AG04450 (cell line): ENCODE data around the gene CHCT1. TPM values are rescaled to one million over a fixed set of nuclear protein-coding genes. Genes with fewer than 3 reads are reported as not detected.

Source experiments
- CTCF ChIA-PET: fragments of 300-600, 350-600 bp; formaldehyde crosslinking; extraction: SDS; loops from one replicate; lab custom pipeline; 2022; ENCODE audit warnings: antibody characterized with exemption, inconsistent platforms; lab: Charles Lee
- POLR2A ChIA-PET: fragments of 350-600 bp; formaldehyde crosslinking; extraction: SDS; loops from one replicate; lab custom pipeline; 2021; ENCODE audit warnings: antibody characterized with exemption, inconsistent platforms; lab: Yijun Ruan, JAX
- DNase-seq: peaks from one replicate; pipeline ENCODE4 v3.0.0-alpha.2; 2011; ENCODE audit warnings: low read depth, low spot score
- H3K27ac ChIP-seq: one replicate; pipeline ENCODE4 v1.5.1; 2012; ENCODE audit warnings: low read depth, low read length, control low read depth
- H3K27me3 ChIP-seq: one replicate; pipeline ENCODE4 v1.6.0; 2012; ENCODE audit warnings: low read length; ENCODE audit not compliant: control insufficient read depth, insufficient read depth
- H3K4me3 ChIP-seq: 2 replicates; pipeline ENCODE4 v1.5.1; 2011; ENCODE audit warnings: mild to moderate bottlenecking, low read depth, low read length, control low read depth
- H3K9me3 ChIP-seq: 2 replicates; pipeline ENCODE4 v1.5.1; 2012; ENCODE audit warnings: low read length; ENCODE audit not compliant: control insufficient read depth, insufficient read depth
- CTCF ChIP-seq: IDR thresholded peaks from 2 replicates; pipeline ENCODE4 v1.5.1; 2011; ENCODE audit warnings: low read depth, low read length, control low read depth, inconsistent platforms
- polyA plus RNA-seq: library from polyadenylated mRNA; depleted of rRNA; stranded (reverse); fragments of >200 nt; gene quantifications from 2 replicates; pipeline ENCODE4 v1.2.3, GENCODE V29; 2011

The CHCT1 gene
- polyA plus RNA-seq, 1 experiment, result not detected

DNA sequence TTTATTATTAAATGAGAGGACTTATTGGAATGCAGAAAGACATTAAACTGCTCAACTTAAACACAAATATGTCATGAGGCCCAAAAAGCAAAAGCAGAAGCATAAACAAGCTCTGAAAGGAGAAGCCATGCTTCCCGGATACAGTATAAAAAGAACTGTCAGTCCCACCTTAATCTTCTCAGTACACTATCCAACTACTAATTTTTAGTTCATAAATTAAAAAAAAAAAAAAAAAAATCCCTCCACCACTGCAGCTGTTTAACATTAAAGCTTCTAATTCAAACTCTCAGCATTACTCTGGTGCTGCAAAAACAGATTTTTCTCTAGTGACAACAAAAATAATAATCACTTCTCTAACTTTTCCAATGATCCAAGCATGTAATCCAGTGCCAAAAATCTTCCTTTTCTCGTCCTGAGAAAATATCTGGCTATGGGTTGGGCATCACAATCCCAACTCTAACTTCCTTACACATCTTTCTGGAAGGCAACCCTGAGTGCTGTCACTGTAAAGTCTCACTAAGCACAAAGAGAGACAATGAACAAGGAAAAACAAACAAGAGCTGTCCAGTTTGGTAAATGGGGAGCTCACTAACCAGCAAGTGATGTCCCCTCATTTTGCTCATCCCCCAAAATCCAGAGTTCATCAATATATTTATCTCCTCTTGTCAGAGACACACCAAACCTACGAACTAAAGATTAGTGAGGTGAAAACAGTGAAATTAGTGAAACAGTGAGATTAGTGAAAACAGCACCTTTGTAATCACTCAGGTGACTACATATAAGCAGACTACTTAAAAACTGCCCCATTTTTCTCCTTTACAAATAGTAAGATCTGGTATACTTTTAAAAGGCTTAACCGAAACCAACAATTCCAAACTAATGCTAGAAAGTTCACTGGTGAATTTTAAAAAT, 35.9 kb upstream of the CHCT1 start:
- Histone ChIP-seq H3K27ac (no peak overlapping the region), H3K4me3 (no peak overlapping the region), H3K9me3 (peaks cover under 1% of the 10 kb centered on the region; the same call in 1 of the 2 replicates), H3K27me3 (no peaks in the 10 kb centered on the region)
- ChIA-PET CTCF (interaction anchor here (0.5 kb wide), 1 partner anchor 309 kb away, joined by 6 read pairs; no protein-coding TSS in a partner anchor), POLR2A (interaction anchor here (1.2 kb wide), 1 partner anchor 29 kb away, joined by 3 read pairs; no protein-coding TSS in a partner anchor)
- TF ChIP-seq CTCF, result no peak
- DNase-seq, result no peak

DNA sequence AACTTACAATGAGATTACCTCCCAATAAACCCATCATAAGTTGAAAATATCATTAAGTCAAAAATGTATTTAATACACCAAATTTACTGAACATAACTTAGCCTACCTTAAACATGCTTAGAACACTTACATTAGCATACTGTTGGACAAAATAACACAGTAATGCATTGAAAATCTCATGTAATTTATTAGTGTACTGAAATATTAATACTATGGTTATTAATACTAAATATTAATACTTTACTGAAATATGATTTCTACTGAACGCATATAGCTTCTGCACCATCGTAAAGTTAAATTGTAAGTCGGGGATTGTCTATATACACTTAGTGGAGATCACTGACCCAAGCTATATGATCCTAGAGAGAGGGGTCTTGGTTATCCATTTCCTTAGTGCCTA, 34.6 kb upstream of the CHCT1 start:
- no peak for TF ChIP-seq CTCF
- ChIA-PET POLR2A (no interaction called here), CTCF (no interaction called here)
- DNase-seq, result no peak
- Histone ChIP-seq H3K4me3 (no peak overlapping the region), H3K27me3 (no peaks in the 10 kb centered on the region), H3K27ac (no peak overlapping the region), H3K9me3 (peaks cover 3% of the 10 kb centered on the region; the same call in 1 of the 2 replicates)

DNA sequence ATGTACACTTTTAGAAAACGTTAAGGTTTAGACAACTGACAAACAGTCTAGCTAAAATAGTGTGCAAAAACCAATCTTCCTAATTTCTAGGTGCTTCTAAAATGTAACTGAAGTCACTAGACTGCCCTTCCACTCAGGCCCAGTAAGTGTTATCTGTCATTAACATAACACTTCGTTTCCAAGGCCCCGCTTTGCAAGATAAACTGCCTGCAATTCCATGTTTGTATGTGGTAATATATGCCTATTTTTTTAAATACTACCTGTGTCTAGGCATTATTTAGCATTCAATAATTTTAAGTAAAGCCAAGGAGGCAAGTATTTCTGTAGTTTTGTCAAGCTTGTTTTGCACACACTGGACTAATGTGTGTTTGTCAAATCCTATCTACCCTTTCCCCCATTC, 33.5 kb upstream of the CHCT1 start:
- Histone ChIP-seq H3K27me3 (no peaks in the 10 kb centered on the region), H3K9me3 (peaks cover 3% of the 10 kb centered on the region; the same call in 1 of the 2 replicates), H3K27ac (no peak overlapping the region), H3K4me3 (peak overlapping the region; percentile 1; the same call in 1 of the 2 replicates)
- no peak for DNase-seq
- ChIA-PET POLR2A (no interaction called here), CTCF (no interaction called here)
- TF ChIP-seq CTCF, result no peak

- ChIA-PET CTCF (interaction anchor here (1.1 kb wide), 1 partner anchor 31 kb away, joined by 4 read pairs; no protein-coding TSS in a partner anchor), POLR2A (interaction anchor here (0.5 to 0.7 kb wide), 4 partner anchors 79 to 393 kb away, joined by 4 to 7 read pairs (median 4); no protein-coding TSS in a partner anchor)
- no peaks in the 10 kb centered on the region for H3K27me3 ChIP-seq
- no peak for TF ChIP-seq CTCF
- no peak overlapping the region for H3K27ac ChIP-seq
- no peak for DNase-seq
- H3K4me3 ChIP-seq, result peak overlapping the region; percentile 93
- H3K9me3 ChIP-seq, result peaks cover 3% of the 10 kb centered on the region; the same call in 1 of the 2 replicates
Observed at GRCh38 chr17:60390186-60390585, 32.1 kb upstream of the CHCT1 start.
